K562 (cell line): ENCODE measurements around the gene CACNA1C.

Experiments
- ADNP ChIP-seq: fragments of 200-800 bp; sonication (Bioruptor generic); IDR thresholded peaks from 2 replicates; pipeline ENCODE4 v1.6.1; 2016; ENCODE audit warnings: missing genetic modification characterization, missing compliant biosample characterization
- AFF4 ChIP-seq: sonication (generic); formaldehyde crosslinking; IDR thresholded peaks from 2 replicates; pipeline ENCODE4 v1.8.0; 2023; ENCODE audit warnings: mild to moderate bottlenecking, missing genetic modification reagents
- ATF2 ChIP-seq: sonication (generic); formaldehyde crosslinking; IDR thresholded peaks from 2 replicates; pipeline ENCODE4 v1.8.1; 2022; ENCODE audit warnings: missing genetic modification reagents
- CTCF ChIP-seq, 3 experiments: IDR thresholded peaks in 2 of 3; conservative IDR thresholded peaks in 1 of 3; 2 replicates each; pipeline ENCODE4 v1.5.1; 2011 to 2012; ENCODE audit warnings: low read length in 3 of 3, mild to moderate bottlenecking in 3 of 3, control low read depth in 2 of 3, improper control_type of control experiment in 1 of 3, inconsistent platforms in 1 of 3, low read depth in 1 of 3, mixed read lengths in 1 of 3, moderate library complexity in 1 of 3; ENCODE audit not compliant: insufficient read depth in 2 of 3
- GABPA ChIP-seq: fragments of 200-800 bp; sonication (Bioruptor generic); conservative IDR thresholded peaks from 2 replicates; pipeline ENCODE4 v1.6.1; 2016; ENCODE audit warnings: low read depth, missing genetic modification characterization, missing compliant biosample characterization
- LEF1 ChIP-seq: fragments of 450-650 bp; IDR thresholded peaks from 2 replicates; pipeline ENCODE4 v1.6.1; 2016; ENCODE audit warnings: mild to moderate bottlenecking
- NR1H2 ChIP-seq: sonication (generic); formaldehyde crosslinking; IDR thresholded peaks from 2 replicates; pipeline ENCODE4 v1.4.0; 2020; ENCODE audit warnings: mild to moderate bottlenecking, missing genetic modification reagents
- OTX1 ChIP-seq: fragments of 450-650 bp; formaldehyde crosslinking; IDR thresholded peaks from 2 replicates; pipeline ENCODE4 v1.4.0; 2022; ENCODE audit warnings: mild to moderate bottlenecking
- POLR2A ChIP-seq: fragments of 450-650 bp; conservative IDR thresholded peaks from 2 replicates; pipeline ENCODE4 v1.6.1; 2016
- RCOR1 ChIP-seq, 2 experiments: IDR thresholded peaks; 2 replicates each; pipeline ENCODE4 v1.6.1; 2012; ENCODE audit warnings: low read depth in 2 of 2, low read length in 2 of 2, borderline replicate concordance in 1 of 2, improper control_type of control experiment in 1 of 2
- SMAD4 ChIP-seq: fragments of 250-450 bp; sonication (Bioruptor Pico); conservative IDR thresholded peaks from 2 replicates; pipeline ENCODE4 v1.8.0; 2021; ENCODE audit warnings: inconsistent platforms, mild to moderate bottlenecking, moderate library complexity
- ZBTB17 ChIP-seq: fragments of 450-650 bp; formaldehyde crosslinking; IDR thresholded peaks from 2 replicates; pipeline ENCODE4 v1.4.0; 2020; ENCODE audit warnings: mild to moderate bottlenecking
- TF ChIP-seq, protein P1 (sequence below): fragments of 250-450 bp; sonication (Bioruptor Pico); IDR thresholded peaks from 2 replicates; pipeline ENCODE4 v1.5.0; 2021
- TF ChIP-seq, protein P2 (sequence below): fragments of 250-450 bp; sonication (Bioruptor Pico); IDR thresholded peaks from 2 replicates; pipeline ENCODE4 v1.5.0; 2022; ENCODE audit warnings: mild to moderate bottlenecking

- TF ChIP-seq RCOR1 (IDR thresholded peaks at IDR 0.05; ENCODE audit: borderline replicate concordance in 1 of 2, low read depth in 2 of 2, low read length in 2 of 2) (no peak), OTX1 (CRISPR knock-in tag) (no peak), ADNP (tag) (no peak), AFF4 (CRISPR knock-in tag) (no peak), ZBTB17 (CRISPR knock-in tag) (no peak), CTCF (IDR thresholded peaks at IDR 0.05 in 2 of 3, conservative IDR thresholded peaks at IDR 0.05 in 1 of 3; ENCODE audit: insufficient read depth in 2 of 3, low read depth in 1 of 3, low read length in 3 of 3) (no peak), ATF2 (CRISPR knock-in tag) (no peak), POLR2A (no peak), LEF1 (no peak), NR1H2 (no peak), SMAD4 (CRISPR knock-in tag) (no peak), GABPA (tag) (no peak)
- TF ChIP-seq, protein P1, sequence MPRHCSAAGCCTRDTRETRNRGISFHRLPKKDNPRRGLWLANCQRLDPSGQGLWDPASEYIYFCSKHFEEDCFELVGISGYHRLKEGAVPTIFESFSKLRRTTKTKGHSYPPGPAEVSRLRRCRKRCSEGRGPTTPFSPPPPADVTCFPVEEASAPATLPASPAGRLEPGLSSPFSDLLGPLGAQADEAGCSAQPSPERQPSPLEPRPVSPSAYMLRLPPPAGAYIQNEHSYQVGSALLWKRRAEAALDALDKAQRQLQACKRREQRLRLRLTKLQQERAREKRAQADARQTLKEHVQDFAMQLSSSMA (CRISPR knock-in tag), result no peak
- TF ChIP-seq, protein P2, sequence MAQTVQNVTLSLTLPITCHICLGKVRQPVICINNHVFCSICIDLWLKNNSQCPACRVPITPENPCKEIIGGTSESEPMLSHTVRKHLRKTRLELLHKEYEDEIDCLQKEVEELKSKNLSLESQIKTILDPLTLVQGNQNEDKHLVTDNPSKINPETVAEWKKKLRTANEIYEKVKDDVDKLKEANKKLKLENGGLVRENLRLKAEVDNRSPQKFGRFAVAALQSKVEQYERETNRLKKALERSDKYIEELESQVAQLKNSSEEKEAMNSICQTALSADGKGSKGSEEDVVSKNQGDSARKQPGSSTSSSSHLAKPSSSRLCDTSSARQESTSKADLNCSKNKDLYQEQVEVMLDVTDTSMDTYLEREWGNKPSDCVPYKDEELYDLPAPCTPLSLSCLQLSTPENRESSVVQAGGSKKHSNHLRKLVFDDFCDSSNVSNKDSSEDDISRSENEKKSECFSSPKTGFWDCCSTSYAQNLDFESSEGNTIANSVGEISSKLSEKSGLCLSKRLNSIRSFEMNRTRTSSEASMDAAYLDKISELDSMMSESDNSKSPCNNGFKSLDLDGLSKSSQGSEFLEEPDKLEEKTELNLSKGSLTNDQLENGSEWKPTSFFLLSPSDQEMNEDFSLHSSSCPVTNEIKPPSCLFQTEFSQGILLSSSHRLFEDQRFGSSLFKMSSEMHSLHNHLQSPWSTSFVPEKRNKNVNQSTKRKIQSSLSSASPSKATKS (CRISPR knock-in tag), result no peak
Observed at GRCh38 chr12:2456122-2456812, 403.5 kb downstream of the CACNA1C start.
